ENCODE data around the gene CDCA3.

Gene CDCA3

GRCh38 chr12:6819106-6820030, 31.7 kb downstream of the CDCA3 start:
- no peak for DNase-seq (ENCODE audit: low read depth)

- no peak for DNase-seq (ENCODE audit: low read depth)
These were observed 32.4 kb downstream of the CDCA3 start for GRCh38 chr12:6818645-6819044.

- no peak for DNase-seq (ENCODE audit: low read depth)
These were observed 32.9 kb downstream of the CDCA3 start for GRCh38 chr12:6818222-6818621.

GRCh38 chr12:6817662-6818157, 33.4 kb downstream of the CDCA3 start:
- no peak for DNase-seq (ENCODE audit: low read depth)

GRCh38 chr12:6817098-6817497, 34.0 kb downstream of the CDCA3 start:
- no peak for DNase-seq (ENCODE audit: low read depth)

GRCh38 chr12:6816598-6816997, 34.5 kb downstream of the CDCA3 start:
- DNase-seq (ENCODE audit: low read depth), result no peak

- no peak for DNase-seq (ENCODE audit: low read depth)
These were observed 37.7 kb downstream of the CDCA3 start for GRCh38 chr12:6813363-6813762.

GRCh38 chr12:6810758-6811157, 40.3 kb downstream of the CDCA3 start:
- no peak for DNase-seq (ENCODE audit: low read depth)

- DNase-seq (ENCODE audit: low read depth), result no peak
These were observed 42.0 kb downstream of the CDCA3 start for GRCh38 chr12:6809056-6809455.

- DNase-seq (ENCODE audit: low read depth), result no peak
These were observed 43.9 kb downstream of the CDCA3 start for GRCh38 chr12:6807170-6807569.

GRCh38 chr12:6799147-6799546, 51.9 kb downstream of the CDCA3 start:
- DNase-seq (ENCODE audit: low read depth), result no peak

All from stimulated activated CD8-positive, alpha-beta memory T cell treated with anti-CD3 and anti-CD28 coated beads, Interleukin-4, amount 100 ng/mL, for 24 hours (primary cell).